HEK293T (cell line): ENCODE measurements around the gene PCDHGA3.

Source experiments
- CTCF ChIA-PET: fragments of 350-600 bp; formaldehyde crosslinking; extraction: SDS; loops from one replicate; lab custom pipeline; 2021; ENCODE audit warnings: antibody characterized with exemption, inconsistent platforms; lab: Yijun Ruan, JAX
- POLR2A ChIA-PET: fragments of 350-600 bp; formaldehyde crosslinking; extraction: SDS; loops from one replicate; lab custom pipeline; 2020; ENCODE audit warnings: antibody characterized with exemption, inconsistent platforms; lab: Yijun Ruan, JAX
- DNase-seq: peaks from one replicate; pipeline ENCODE4 v3.0.0; 2012; ENCODE audit warnings: mixed read lengths; ENCODE audit errors: extremely low spot score
- ARNT ChIP-seq: fragments of 450-650 bp; IDR thresholded peaks from 2 replicates; pipeline ENCODE4 v1.6.1; 2017; ENCODE audit warnings: mild to moderate bottlenecking
- BHLHE40 ChIP-seq: fragments of 450-650 bp; IDR thresholded peaks from 2 replicates; pipeline ENCODE4 v1.6.1; 2016; ENCODE audit warnings: mild to moderate bottlenecking, moderate library complexity, borderline replicate concordance
- CTBP1 ChIP-seq: fragments of 450-650 bp; IDR thresholded peaks from 2 replicates; pipeline ENCODE4 v1.6.1; 2016; ENCODE audit warnings: borderline replicate concordance
- ELF4 ChIP-seq: fragments of 450-650 bp; IDR thresholded peaks from 2 replicates; pipeline ENCODE4 v1.6.1; 2017; ENCODE audit warnings: antibody characterized with exemption
- FOXA1 ChIP-seq: fragments of 450-650 bp; IDR thresholded peaks from 2 replicates; pipeline ENCODE4 v1.6.1; 2016; ENCODE audit warnings: mild to moderate bottlenecking
- FOXK2 ChIP-seq: fragments of 450-650 bp; IDR thresholded peaks from 2 replicates; pipeline ENCODE4 v1.6.1; 2016; ENCODE audit warnings: mild to moderate bottlenecking
- FOXM1 ChIP-seq: fragments of 450-650 bp; IDR thresholded peaks from 2 replicates; pipeline ENCODE4 v1.6.1; 2017; ENCODE audit warnings: mild to moderate bottlenecking, borderline replicate concordance
- HDGF ChIP-seq: fragments of 450-650 bp; IDR thresholded peaks from 2 replicates; pipeline ENCODE4 v1.6.1; 2017; ENCODE audit warnings: antibody characterized with exemption, borderline replicate concordance
- L3MBTL2 ChIP-seq: fragments of 450-650 bp; conservative IDR thresholded peaks from 2 replicates; pipeline ENCODE4 v1.6.1; 2016; ENCODE audit warnings: mild to moderate bottlenecking
- LEF1 ChIP-seq: fragments of 450-650 bp; IDR thresholded peaks from 2 replicates; pipeline ENCODE4 v1.6.1; 2017; ENCODE audit warnings: mild to moderate bottlenecking, borderline replicate concordance
- NFRKB ChIP-seq: fragments of 450-650 bp; IDR thresholded peaks from 2 replicates; pipeline ENCODE4 v1.6.1; 2016; ENCODE audit warnings: mild to moderate bottlenecking, moderate library complexity
- SP1 ChIP-seq: fragments of 450-650 bp; IDR thresholded peaks from 2 replicates; pipeline ENCODE4 v1.6.1; 2017
- SUZ12 ChIP-seq: fragments of 450-650 bp; IDR thresholded peaks from 2 replicates; pipeline ENCODE4 v1.6.1; 2016; ENCODE audit warnings: mild to moderate bottlenecking
- TARDBP ChIP-seq: fragments of 450-650 bp; IDR thresholded peaks from 2 replicates; pipeline ENCODE4 v1.6.1; 2016
- ZNF384 ChIP-seq: fragments of 450-650 bp; IDR thresholded peaks from 2 replicates; pipeline ENCODE4 v1.6.1; 2016
- TF ChIP-seq, protein P1 (sequence below): fragments of 450-650 bp; IDR thresholded peaks from 2 replicates; pipeline ENCODE4 v1.6.1; 2016

The PCDHGA3 gene

DNA sequence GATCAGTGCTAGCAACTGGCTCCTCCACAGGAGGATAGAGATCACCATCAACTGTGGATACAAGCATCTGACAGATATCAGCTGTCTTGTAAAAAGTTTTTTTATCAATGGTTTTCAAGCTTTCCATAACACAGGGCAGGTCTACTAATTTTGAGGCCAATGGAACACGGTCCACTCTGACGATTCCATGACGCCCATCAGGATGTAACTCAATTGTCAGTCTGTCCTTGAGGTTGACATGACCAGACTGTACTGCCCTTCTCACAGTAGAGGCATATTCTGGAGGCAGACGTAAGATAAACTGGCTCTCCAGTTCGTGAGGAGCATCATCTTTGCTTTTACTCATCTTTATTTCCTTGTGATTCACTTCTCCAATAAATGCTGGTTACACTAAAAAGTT, 23.9 kb upstream of the PCDHGA3 start:
- TF ChIP-seq SP1 (no peak), HDGF (no peak), SUZ12 (no peak), BHLHE40 (no peak), ARNT (no peak), LEF1 (no peak), ELF4 (no peak), NFRKB (no peak), FOXK2 (no peak), CTBP1 (no peak), ZNF384 (no peak), FOXA1 (no peak), FOXM1 (no peak)
- TF ChIP-seq, protein P1, sequence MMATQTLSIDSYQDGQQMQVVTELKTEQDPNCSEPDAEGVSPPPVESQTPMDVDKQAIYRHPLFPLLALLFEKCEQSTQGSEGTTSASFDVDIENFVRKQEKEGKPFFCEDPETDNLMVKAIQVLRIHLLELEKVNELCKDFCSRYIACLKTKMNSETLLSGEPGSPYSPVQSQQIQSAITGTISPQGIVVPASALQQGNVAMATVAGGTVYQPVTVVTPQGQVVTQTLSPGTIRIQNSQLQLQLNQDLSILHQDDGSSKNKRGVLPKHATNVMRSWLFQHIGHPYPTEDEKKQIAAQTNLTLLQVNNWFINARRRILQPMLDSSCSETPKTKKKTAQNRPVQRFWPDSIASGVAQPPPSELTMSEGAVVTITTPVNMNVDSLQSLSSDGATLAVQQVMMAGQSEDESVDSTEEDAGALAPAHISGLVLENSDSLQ: no peak
- ChIA-PET POLR2A (interaction anchor here (0.7 to 2.9 kb wide), 11 partner anchors 8 to 202 kb away, joined by 3 to 14 read pairs (median 4); partner anchors contain the start of genes PCDHB11, PCDHB15, PCDHGA1 and PCDHGA2), CTCF (interaction anchor here (0.7 to 1.7 kb wide), 8 partner anchors 10 to 273 kb away, joined by 3 to 14 read pairs (median 5); partner anchors contain the start of genes PCDHGA1, PCDHGA10 and PCDHGA5)
- DNase-seq: no peak

DNA sequence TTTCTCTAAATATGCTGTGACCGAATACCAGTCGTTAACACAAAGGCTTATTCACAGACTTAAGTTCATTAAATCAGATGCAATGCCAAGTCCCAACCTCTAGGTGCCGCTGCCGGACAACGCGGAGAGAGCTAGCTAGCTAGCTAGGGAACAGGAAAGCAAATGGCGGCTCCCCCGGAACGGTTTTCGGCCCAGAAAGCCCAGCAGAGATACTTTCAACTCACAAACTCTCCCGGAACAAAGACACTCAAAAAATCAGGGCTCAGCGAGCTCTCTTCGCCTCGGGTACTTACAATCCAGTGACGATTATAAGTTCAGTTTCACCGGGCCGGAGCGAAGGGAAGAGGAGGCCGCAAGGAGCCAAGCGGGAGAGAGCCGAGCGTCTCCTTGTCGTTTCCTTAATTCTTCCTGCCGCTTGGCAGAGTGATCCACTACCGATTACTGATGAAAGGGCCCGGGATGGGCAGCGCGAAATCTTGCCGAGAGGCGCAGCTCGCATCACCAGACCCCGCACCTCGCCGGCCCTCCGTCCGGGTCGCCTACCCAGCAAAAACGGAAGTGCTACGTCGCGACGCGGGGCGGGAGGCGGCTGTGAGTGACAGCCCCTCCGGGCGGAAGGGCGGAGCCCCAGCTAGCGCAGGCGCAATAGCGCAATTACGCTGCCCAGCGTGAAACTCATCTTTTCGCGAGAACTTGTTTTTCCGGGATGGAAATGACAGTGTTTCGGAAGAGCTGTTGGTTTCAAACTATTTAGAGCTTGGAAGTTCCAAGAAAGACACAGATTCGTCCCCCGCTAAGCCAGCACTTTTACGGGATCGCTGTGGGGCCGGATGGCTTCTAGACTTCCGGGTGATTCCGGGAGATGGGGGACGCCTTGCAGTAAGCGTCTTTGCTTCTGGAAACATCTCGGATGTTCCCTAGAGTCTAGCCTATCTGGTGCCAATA, 23.1 kb upstream of the PCDHGA3 start, which contains the start of gene TAF7:
TAF7 (minus strand) TSS at position 560 of the 945 bp plus-strand sequence. CDS start 740 bp downstream, outside the sequence.
- POLR2A ChIA-PET: interaction anchor here (0.6 to 2.9 kb wide), 21 partner anchors 8 to 602 kb away, joined by 3 to 14 read pairs (median 4); partner anchors contain the start of genes HDAC3, PCDHB11, PCDHB15 and PCDHGA1

DNA sequence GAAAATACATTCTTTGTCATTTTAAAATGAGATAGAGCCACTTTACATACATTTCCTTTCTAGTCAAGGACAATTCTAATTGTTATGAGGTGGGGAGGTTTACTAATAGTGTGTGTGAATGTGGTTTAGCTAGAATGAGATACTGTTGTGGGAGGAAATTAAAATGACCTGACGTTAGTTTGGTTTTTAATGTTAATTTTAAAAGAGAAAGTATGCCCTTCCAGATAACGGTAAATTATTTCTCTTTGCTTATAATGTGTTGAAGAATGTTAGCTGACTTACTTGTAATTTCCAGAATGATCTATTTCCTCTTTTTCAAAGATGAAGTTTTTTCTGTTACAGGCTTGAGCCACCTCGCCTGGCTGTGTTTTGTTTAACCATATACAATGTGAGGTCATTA, 21.4 kb upstream of the PCDHGA3 start:
- TF ChIP-seq TARDBP (no peak), SP1 (no peak), FOXK2 (no peak), FOXM1 (no peak)
- TF ChIP-seq, protein P1: no peak
- CTCF ChIA-PET: interaction anchor here (0.7 kb wide), 1 partner anchor 481 kb away, joined by 5 read pairs; no protein-coding TSS in a partner anchor
- no peak for DNase-seq

More for the DNA sequence above, 23.1 kb upstream of the PCDHGA3 start, which contains the start of gene TAF7:
- CTCF ChIA-PET: interaction anchor here (0.5 to 1.7 kb wide), 11 partner anchors 10 to 272 kb away, joined by 3 to 14 read pairs (median 5); partner anchors contain the start of genes PCDHGA1, PCDHGA10 and PCDHGA5
- peak; percentile 92 for DNase-seq
- TF ChIP-seq SP1 (no peak), FOXK2 (no peak), ELF4 (peak; percentile 80), NFRKB (peak; percentile 57; the same call in 1 of the 2 replicates), BHLHE40 (no peak), ZNF384 (no peak), LEF1 (no peak), HDGF (no peak), L3MBTL2 (peak; percentile 92), ARNT (no peak), TARDBP (no peak), SUZ12 (no peak), FOXM1 (no peak)
- TF ChIP-seq, protein P1: peak; percentile 99

DNA sequence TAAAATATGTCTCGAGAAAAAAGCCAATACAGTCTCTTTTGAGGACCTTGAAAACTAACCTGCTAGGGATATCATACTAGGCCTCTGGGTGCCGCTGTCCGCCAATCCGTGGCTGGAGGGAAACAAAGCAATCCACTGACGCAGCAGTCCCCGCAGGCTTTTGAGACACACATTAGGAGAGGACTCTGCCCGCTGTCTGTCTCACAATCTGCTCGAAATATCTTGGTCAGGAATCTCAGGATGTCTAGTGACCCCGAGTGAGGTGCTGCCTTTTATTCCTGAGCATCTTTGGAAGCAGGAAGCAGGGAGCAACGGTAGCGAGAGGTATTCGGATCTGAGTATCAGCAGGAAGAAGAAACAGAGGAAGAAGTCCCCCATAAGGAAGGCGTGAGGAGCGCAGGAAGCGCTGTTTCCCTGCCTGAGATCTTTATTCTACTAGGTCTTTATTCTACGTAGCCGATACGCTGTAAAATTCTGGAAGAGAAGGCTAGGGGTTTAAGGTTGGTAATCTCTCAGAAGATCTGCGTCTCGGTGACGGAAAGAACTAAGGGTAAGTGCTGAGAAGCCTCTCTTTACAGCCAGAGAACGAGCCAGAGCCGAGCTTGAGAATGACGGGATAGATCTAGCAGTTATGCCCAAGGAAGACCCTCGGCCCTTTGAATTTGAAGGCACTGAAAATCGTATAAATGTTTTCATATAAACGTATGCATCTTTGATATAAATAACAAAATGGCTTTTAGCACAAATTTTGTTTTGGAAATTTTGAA, 17.4 kb upstream of the PCDHGA3 start:
- CTCF ChIA-PET: no interaction called here
- POLR2A ChIA-PET: no interaction called here
- peak; percentile 39 for DNase-seq
- TF ChIP-seq HDGF (no peak), L3MBTL2 (0 out of 2 replicates have a peak, but pooled peaks have one; percentile 32), ARNT (no peak)

More for the DNA sequence above, 21.4 kb upstream of the PCDHGA3 start:
- POLR2A ChIA-PET: no interaction called here

DNA sequence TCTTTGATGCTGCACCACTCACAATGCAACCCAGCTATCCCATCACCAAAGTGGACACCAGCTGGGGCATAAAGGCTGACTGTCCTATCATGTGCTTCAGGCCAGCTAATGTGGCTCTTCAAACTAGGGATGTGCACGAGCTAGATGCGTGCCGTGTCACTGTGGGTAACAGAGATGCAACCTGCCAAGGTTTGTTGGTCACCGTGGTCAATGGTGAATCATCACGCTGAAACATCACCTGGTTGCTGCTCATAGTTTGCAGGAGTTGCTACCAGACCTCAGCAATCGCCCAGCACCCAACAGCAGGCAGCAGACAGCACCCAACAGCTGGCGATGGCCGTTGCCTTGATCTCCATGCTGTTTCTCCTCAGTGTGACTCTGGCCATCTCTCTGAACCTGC, 15.4 kb upstream of the PCDHGA3 start:
- ChIA-PET POLR2A (interaction anchor here (1.1 kb wide), 1 partner anchor 7 kb away, joined by 5 read pairs; the partner anchor contains the start of gene TAF7), CTCF (interaction anchor here (1.3 to 1.4 kb wide), 2 partner anchors 105 to 236 kb away, joined by 3 read pairs; partner anchors contain the start of gene PCDHB14)
- DNase-seq: no peak
- TF ChIP-seq FOXM1: no peak
- no peak for TF ChIP-seq FOXK2
- no peak for TF ChIP-seq NFRKB
